IMR-90 (cell line): ENCODE measurements around the gene TMEM170B. TPM values are rescaled to one million over a fixed set of nuclear protein-coding genes. Genes with fewer than 3 reads are reported as not detected.

ENCODE experiments used
- ATAC-seq: fragments of 200-7000 bp; cut with Tn5 transposase; 2 replicates; pipeline ENCODE4 v1.9.1; 2020; ENCODE audit warnings: low read depth, mild to moderate bottlenecking, moderate library complexity
- BruUV-seq: library from RNA; stranded (reverse); fragments of 400-500 nt; replicated peaks from 2 replicates; lab custom pipeline; 2021; lab: Mats Ljungman, UMichigan
- CTCF ChIA-PET: fragments of 300-600 bp; formaldehyde crosslinking; extraction: SDS; loops from one replicate; lab custom pipeline; 2021; ENCODE audit warnings: antibody characterized with exemption; lab: Yijun Ruan, JAX
- POLR2A ChIA-PET: fragments of 300-600 bp; sonication (Branson Sonifier 250); formaldehyde crosslinking; loops from one replicate; lab custom pipeline; 2022; ENCODE audit warnings: antibody characterized with exemption; ENCODE audit not compliant: unreplicated experiment; lab: Charles Lee
- DNase-seq: peaks from one replicate; pipeline ENCODE4 v3.0.0; 2013
- H2AFZ ChIP-seq: replicated peaks from 2 replicates; pipeline ENCODE3; 2013; ENCODE audit warnings: low read length, mild to moderate bottlenecking; ENCODE audit not compliant: poor library complexity
- H2AK5ac ChIP-seq: 2 replicates; pipeline ENCODE4 v1.6.1; 2013; ENCODE audit warnings: low read depth, low read length, inconsistent platforms
- H2AK9ac ChIP-seq: replicated peaks from 2 replicates; pipeline ENCODE3; 2013; ENCODE audit warnings: mild to moderate bottlenecking, low read depth, low read length, moderate library complexity; ENCODE audit not compliant: poor library complexity
- H2BK120ac ChIP-seq: 2 replicates; pipeline ENCODE4 v1.6.1; 2013; ENCODE audit warnings: low read depth, low read length, inconsistent platforms
- H2BK15ac ChIP-seq: 3 replicates; pipeline ENCODE4 v1.6.1; 2013; ENCODE audit warnings: low read depth, low read length, inconsistent platforms
- H2BK20ac ChIP-seq: 2 replicates; pipeline ENCODE4 v1.6.1; 2013; ENCODE audit warnings: low read depth, mild to moderate bottlenecking, inconsistent platforms, low read length, moderate library complexity
- H2BK5ac ChIP-seq: 2 replicates; pipeline ENCODE4 v1.6.1; 2013; ENCODE audit warnings: mild to moderate bottlenecking, low read depth, low read length, inconsistent platforms; ENCODE audit not compliant: poor library complexity, severe bottlenecking
- H3K14ac ChIP-seq: replicated peaks from 2 replicates; pipeline ENCODE4 v1.6.1; 2013; ENCODE audit warnings: low read depth, low read length, inconsistent platforms
- H3K18ac ChIP-seq: 2 replicates; pipeline ENCODE4 v1.6.1; 2013; ENCODE audit warnings: low read depth, low read length, control low read depth
- H3K23ac ChIP-seq: 2 replicates; pipeline ENCODE4 v1.6.1; 2013; ENCODE audit warnings: low read depth, low read length, inconsistent platforms
- H3K27ac ChIP-seq: 2 replicates; pipeline ENCODE4 v1.5.1; 2013; ENCODE audit warnings: mild to moderate bottlenecking, control low read depth, low read length; ENCODE audit not compliant: insufficient read depth
- H3K27me3 ChIP-seq: 2 replicates; pipeline ENCODE4 v1.6.1; 2013; ENCODE audit warnings: low read length; ENCODE audit not compliant: control insufficient read depth, insufficient read depth
- H3K36me3 ChIP-seq: 2 replicates; pipeline ENCODE4 v1.6.1; 2013; ENCODE audit warnings: low read length, mixed read lengths; ENCODE audit not compliant: control insufficient read depth, insufficient read depth
- H3K4ac ChIP-seq: 2 replicates; pipeline ENCODE4 v1.6.1; 2013; ENCODE audit warnings: low read depth, low read length, inconsistent platforms
- H3K4me1 ChIP-seq: 2 replicates; pipeline ENCODE4 v1.6.1; 2013; ENCODE audit warnings: low read length, mixed read lengths; ENCODE audit not compliant: control insufficient read depth, insufficient read depth
- H3K4me2 ChIP-seq: 2 replicates; pipeline ENCODE4 v1.6.1; 2013; ENCODE audit warnings: low read depth, mild to moderate bottlenecking, control low read depth, low read length, moderate library complexity
- H3K4me3 ChIP-seq: 2 replicates; pipeline ENCODE4 v1.5.1; 2013; ENCODE audit warnings: low read depth, mild to moderate bottlenecking, control low read depth, low read length, moderate library complexity; ENCODE audit not compliant: insufficient read depth
- H3K56ac ChIP-seq: 2 replicates; pipeline ENCODE4 v1.6.1; 2013; ENCODE audit warnings: low read length, inconsistent platforms; ENCODE audit not compliant: insufficient read depth; ENCODE audit errors: extremely low read depth
- H3K79me1 ChIP-seq, 2 experiments: 2 replicates each; pipeline ENCODE4 v1.6.1; 2013; ENCODE audit warnings: low read length in 2 of 2, inconsistent platforms in 1 of 2, low read depth in 1 of 2
- H3K9ac ChIP-seq: 2 replicates; pipeline ENCODE4 v1.6.1; 2013; ENCODE audit warnings: low read depth, low read length, control low read depth
- H3K9me1 ChIP-seq: 2 replicates; pipeline ENCODE4 v1.6.1; 2013; ENCODE audit warnings: low read length, inconsistent platforms; ENCODE audit not compliant: insufficient read depth
- H3K9me3 ChIP-seq: 2 replicates; pipeline ENCODE4 v1.6.1; 2013; ENCODE audit warnings: low read length; ENCODE audit not compliant: control insufficient read depth, insufficient read depth
- H4K20me1 ChIP-seq: 2 replicates; pipeline ENCODE4 v1.6.1; 2013; ENCODE audit warnings: low read length, inconsistent platforms; ENCODE audit not compliant: insufficient read depth
- H4K5ac ChIP-seq: 2 replicates; pipeline ENCODE4 v1.6.1; 2013; ENCODE audit warnings: mild to moderate bottlenecking, low read depth, low read length, control low read depth
- H4K8ac ChIP-seq, 2 experiments: 2 replicates each; pipeline ENCODE4 v1.6.1; 2013; ENCODE audit warnings: low read depth in 2 of 2, low read length in 2 of 2, control low read depth in 1 of 2, inconsistent platforms in 1 of 2
- H4K91ac ChIP-seq: 2 replicates; pipeline ENCODE4 v1.6.1; 2013; ENCODE audit warnings: low read depth, low read length, inconsistent platforms; ENCODE audit not compliant: insufficient read depth
- BHLHE40 ChIP-seq: fragments of 150-350 bp; IDR thresholded peaks from 2 replicates; pipeline ENCODE4 v1.6.1; 2016; ENCODE audit warnings: mild to moderate bottlenecking, low read depth, low read length
- CEBPB ChIP-seq: IDR thresholded peaks from 2 replicates; pipeline ENCODE4 v1.6.1; 2012; ENCODE audit warnings: low read depth, low read length, improper control_type of control experiment
- CTCF ChIP-seq: conservative IDR thresholded peaks from 2 replicates; pipeline ENCODE4 v1.5.1; 2012; ENCODE audit warnings: mild to moderate bottlenecking, low read depth, low read length, improper control_type of control experiment
- ELK1 ChIP-seq: fragments of 150-350 bp; IDR thresholded peaks from 2 replicates; pipeline ENCODE4 v1.6.1; 2016; ENCODE audit warnings: low read depth, mild to moderate bottlenecking, low read length, moderate library complexity, borderline replicate concordance
- FOS ChIP-seq: fragments of 150-350 bp; IDR thresholded peaks from 2 replicates; pipeline ENCODE4 v1.6.1; 2016; ENCODE audit warnings: low read depth, low read length
- MAFK ChIP-seq: IDR thresholded peaks from 2 replicates; pipeline ENCODE4 v1.6.1; 2012; ENCODE audit warnings: low read depth, low read length, improper control_type of control experiment
- MAZ ChIP-seq: IDR thresholded peaks from 2 replicates; pipeline ENCODE4 v1.6.1; 2012; ENCODE audit warnings: low read depth, mild to moderate bottlenecking, low read length, improper control_type of control experiment, moderate library complexity, borderline replicate concordance
- MXI1 ChIP-seq: IDR thresholded peaks from 2 replicates; pipeline ENCODE4 v1.6.1; 2012; ENCODE audit warnings: low read depth, mild to moderate bottlenecking, low read length, moderate library complexity, borderline replicate concordance
- NFE2L2 ChIP-seq: fragments of 150-350 bp; IDR thresholded peaks from 2 replicates; pipeline ENCODE4 v1.6.1; 2016; ENCODE audit warnings: low read depth, mild to moderate bottlenecking, low read length
- POLR2A ChIP-seq: IDR thresholded peaks from 2 replicates; pipeline ENCODE4 v1.6.1; 2012; ENCODE audit warnings: mild to moderate bottlenecking, low read depth, low read length
- RAD21 ChIP-seq: IDR thresholded peaks from 2 replicates; pipeline ENCODE4 v1.6.1; 2012; ENCODE audit warnings: low read length, improper control_type of control experiment
- RCOR1 ChIP-seq: IDR thresholded peaks from 2 replicates; pipeline ENCODE4 v1.6.1; 2012; ENCODE audit warnings: mild to moderate bottlenecking, low read length, improper control_type of control experiment; ENCODE audit not compliant: insufficient replicate concordance
- RFX5 ChIP-seq: IDR thresholded peaks from 2 replicates; pipeline ENCODE4 v1.8.0; 2012; ENCODE audit warnings: low read depth, mild to moderate bottlenecking, low read length, moderate library complexity
- USF2 ChIP-seq: fragments of 150-350 bp; IDR thresholded peaks from 2 replicates; pipeline ENCODE4 v1.6.1; 2017; ENCODE audit warnings: mild to moderate bottlenecking, antibody characterized with exemption, low read length, low read depth
- WGBS, 2 experiments: methylation state at CpG; one replicate each; pipeline versions ENCODE4 v1.1.5 to v1.1.7; 2013; ENCODE audit warnings: missing lambda C conversion rate in 2 of 2; ENCODE audit not compliant: insufficient read length in 1 of 2; ENCODE audit errors: extremely low coverage in 2 of 2; 5-methylcytosine and 5-hydroxymethylcytosine counted together
- dilution Hi-C: fragments of 300-500 bp; cut with HindIII; formaldehyde crosslinking; loops from one replicate; pipeline ENCODE4 v1.14.3; 2018; ENCODE audit warnings: low sequenced_read_pairs; ENCODE audit not compliant: unreplicated experiment
- in situ Hi-C: fragments of 300-500 bp; cut with MboI; formaldehyde crosslinking; loops from 3 replicates; pipeline ENCODE4 v1.14.3; 2019; ENCODE audit warnings: low sequenced_read_pairs, inconsistent platforms, mixed read lengths
- intact Hi-C: fragments of 100-400 bp; cut with micrococcal nuclease; formaldehyde crosslinking; loops from 2 replicates; pipeline ENCODE4 v1.10.0; 2022
- polyA plus RNA-seq, 3 experiments: library from polyadenylated mRNA; depleted of rRNA; stranded (reverse); fragments of >200 nt; gene quantifications; 2 replicates each; pipeline ENCODE4 v1.2.3, GENCODE V29; 2012; ENCODE audit warnings: low replicate concordance in 1 of 3
- total RNA-seq: library from RNA; depleted of rRNA; stranded (reverse); fragments of >200 nt; gene quantifications from 2 replicates; pipeline ENCODE4 v1.2.3, GENCODE V29; 2012

TMEM170B gene
- total and polyA plus RNA-seq, 2 of the 4 experiments (the other 2 are of a cell fraction) = 0.10 to 0.18 TPM

GRCh38 chr6:11586117-11586516 is 48.6 kb downstream of the TMEM170B start:
- dilution Hi-C loops = no loop called here
- peaks cover 2% of the 10 kb centered on the region; the same call in 1 of the 2 replicates for H3K9me3 ChIP-seq
- peaks cover 0 to 8% of the 10 kb centered on the region in 2 experiments; a peak in 2 of 4 replicates for H3K79me1 ChIP-seq
- DNase-seq (no peak), ATAC-seq (no peak)
- peak overlapping the region; percentile 83 for H2BK20ac ChIP-seq
- peak overlapping the region; percentile 90 for H4K91ac ChIP-seq
- in situ Hi-C loops = loop anchor here (5.0 to 10.0 kb wide), 5 partner anchors 66 to 1021 kb away; partner anchors contain the start of gene HIVEP1
- H3K56ac ChIP-seq = peak overlapping the region; percentile 85
- peak overlapping the region; percentile 63; the same call in 1 of the 2 replicates for H3K18ac ChIP-seq
- peak overlapping the region; percentile 93 for H2BK15ac ChIP-seq
- peak overlapping the region; percentile 30; the same call in 1 of the 2 replicates for H3K4me2 ChIP-seq
- ChIA-PET CTCF (interaction anchor here (0.6 to 1.4 kb wide), 3 partner anchors 69 to 702 kb away, joined by 3 to 6 read pairs (median 6); no protein-coding TSS in a partner anchor), POLR2A (no interaction called here)
- TF ChIP-seq POLR2A (no peak), RCOR1 (no peak), RFX5 (no peak), FOS (no peak), MAZ (no peak), BHLHE40 (no peak), CTCF (no peak), NFE2L2 (no peak), RAD21 (no peak), USF2 (no peak), MXI1 (no peak), MAFK (no peak), ELK1 (no peak), CEBPB (no peak)
- no CpG with 5 or more reads among the region's 4 CpGs for WGBS, 2 experiments
- H3K9ac ChIP-seq = peak overlapping the region; percentile 18; the same call in 1 of the 2 replicates
- peak overlapping the region; percentile 51 for H3K27ac ChIP-seq
- no peak overlapping the region for H3K4me3 ChIP-seq
- peak overlapping the region; percentile 45; the same call in 1 of the 2 replicates for H4K5ac ChIP-seq
- H3K27me3 ChIP-seq = no peaks in the 10 kb centered on the region
- peak overlapping the region; percentile 84 for H2BK5ac ChIP-seq
- H3K9me1 ChIP-seq = 0 out of 2 replicates have a peak, but pooled peaks cover 4% of the 10 kb centered on the region
- no peaks in the 10 kb centered on the region for H4K20me1 ChIP-seq
- peaks cover 16% of the 10 kb centered on the region for H3K4me1 ChIP-seq
- H3K36me3 ChIP-seq = no peaks in the 10 kb centered on the region
- no TSS peak for BruUV-seq
- peak overlapping the region; percentile 96 for H2BK120ac ChIP-seq
- H2AK9ac ChIP-seq = no peak overlapping the region
- peak overlapping the region; percentile 97 for H3K4ac ChIP-seq
- H2AK5ac ChIP-seq = peak overlapping the region; percentile 60
- H2AFZ ChIP-seq = no peak overlapping the region
- H3K23ac ChIP-seq = peak overlapping the region; percentile 88
- intact Hi-C loops = loop anchor here (1.0 to 5.0 kb wide), 8 partner anchors 28 to 703 kb away; no protein-coding TSS in a partner anchor
- H4K8ac ChIP-seq = peak overlapping the region; percentile 50 to 80
- peak overlapping the region; percentile 86 for H3K14ac ChIP-seq
